HEK293T (cell line): Measurements from ENCODE around the gene CRCP.

Experiments
- CTCF ChIA-PET: fragments of 350-600 bp; formaldehyde crosslinking; extraction: SDS; loops from one replicate; lab custom pipeline; 2021; ENCODE audit warnings: antibody characterized with exemption, inconsistent platforms; lab: Yijun Ruan, JAX
- POLR2A ChIA-PET: fragments of 350-600 bp; formaldehyde crosslinking; extraction: SDS; loops from one replicate; lab custom pipeline; 2020; ENCODE audit warnings: antibody characterized with exemption, inconsistent platforms; lab: Yijun Ruan, JAX
- DNase-seq: peaks from one replicate; pipeline ENCODE4 v3.0.0; 2012; ENCODE audit warnings: mixed read lengths; ENCODE audit errors: extremely low spot score
- ARNT ChIP-seq: fragments of 450-650 bp; IDR thresholded peaks from 2 replicates; pipeline ENCODE4 v1.6.1; 2017; ENCODE audit warnings: mild to moderate bottlenecking
- BHLHE40 ChIP-seq: fragments of 450-650 bp; IDR thresholded peaks from 2 replicates; pipeline ENCODE4 v1.6.1; 2016; ENCODE audit warnings: mild to moderate bottlenecking, moderate library complexity, borderline replicate concordance
- CTBP1 ChIP-seq: fragments of 450-650 bp; IDR thresholded peaks from 2 replicates; pipeline ENCODE4 v1.6.1; 2016; ENCODE audit warnings: borderline replicate concordance
- ELF4 ChIP-seq: fragments of 450-650 bp; IDR thresholded peaks from 2 replicates; pipeline ENCODE4 v1.6.1; 2017; ENCODE audit warnings: antibody characterized with exemption
- FOXA1 ChIP-seq: fragments of 450-650 bp; IDR thresholded peaks from 2 replicates; pipeline ENCODE4 v1.6.1; 2016; ENCODE audit warnings: mild to moderate bottlenecking
- FOXK2 ChIP-seq: fragments of 450-650 bp; IDR thresholded peaks from 2 replicates; pipeline ENCODE4 v1.6.1; 2016; ENCODE audit warnings: mild to moderate bottlenecking
- FOXM1 ChIP-seq: fragments of 450-650 bp; IDR thresholded peaks from 2 replicates; pipeline ENCODE4 v1.6.1; 2017; ENCODE audit warnings: mild to moderate bottlenecking, borderline replicate concordance
- HDGF ChIP-seq: fragments of 450-650 bp; IDR thresholded peaks from 2 replicates; pipeline ENCODE4 v1.6.1; 2017; ENCODE audit warnings: antibody characterized with exemption, borderline replicate concordance
- L3MBTL2 ChIP-seq: fragments of 450-650 bp; conservative IDR thresholded peaks from 2 replicates; pipeline ENCODE4 v1.6.1; 2016; ENCODE audit warnings: mild to moderate bottlenecking
- LEF1 ChIP-seq: fragments of 450-650 bp; IDR thresholded peaks from 2 replicates; pipeline ENCODE4 v1.6.1; 2017; ENCODE audit warnings: mild to moderate bottlenecking, borderline replicate concordance
- NFRKB ChIP-seq: fragments of 450-650 bp; IDR thresholded peaks from 2 replicates; pipeline ENCODE4 v1.6.1; 2016; ENCODE audit warnings: mild to moderate bottlenecking, moderate library complexity
- PKNOX1 ChIP-seq: fragments of 450-650 bp; IDR thresholded peaks from 2 replicates; pipeline ENCODE4 v1.6.1; 2016
- SP1 ChIP-seq: fragments of 450-650 bp; IDR thresholded peaks from 2 replicates; pipeline ENCODE4 v1.6.1; 2017
- SUZ12 ChIP-seq: fragments of 450-650 bp; IDR thresholded peaks from 2 replicates; pipeline ENCODE4 v1.6.1; 2016; ENCODE audit warnings: mild to moderate bottlenecking
- TARDBP ChIP-seq: fragments of 450-650 bp; IDR thresholded peaks from 2 replicates; pipeline ENCODE4 v1.6.1; 2016
- ZNF384 ChIP-seq: fragments of 450-650 bp; IDR thresholded peaks from 2 replicates; pipeline ENCODE4 v1.6.1; 2016

CRCP gene

GRCh38 chr7:66188645-66189044 is 74.0 kb downstream of the CRCP start:
- POLR2A ChIA-PET = interaction anchor here (0.7 kb wide), 1 partner anchor 16 kb away, joined by 3 read pairs; no protein-coding TSS in a partner anchor
- no peak for DNase-seq
- CTCF ChIA-PET = no interaction called here
- no peak for TF ChIP-seq ZNF384
- no peak for TF ChIP-seq FOXA1
- TF ChIP-seq ARNT = no peak
- TF ChIP-seq FOXM1 = no peak
- TF ChIP-seq TARDBP = no peak
- TF ChIP-seq ELF4 = no peak
- no peak for TF ChIP-seq SP1
- no peak for TF ChIP-seq SUZ12
- TF ChIP-seq L3MBTL2 = no peak
- no peak for TF ChIP-seq CTBP1
- TF ChIP-seq LEF1 = no peak
- no peak for TF ChIP-seq FOXK2
- TF ChIP-seq HDGF = no peak
- TF ChIP-seq NFRKB = no peak
- TF ChIP-seq BHLHE40 = no peak

- no peak for DNase-seq
- CTCF ChIA-PET = no interaction called here
- POLR2A ChIA-PET = no interaction called here
- TF ChIP-seq FOXM1 = no peak
- TF ChIP-seq BHLHE40 = no peak
- TF ChIP-seq LEF1 = no peak
- TF ChIP-seq ZNF384 = no peak
- TF ChIP-seq CTBP1 = no peak
- no peak for TF ChIP-seq SUZ12
- no peak for TF ChIP-seq L3MBTL2
- TF ChIP-seq ARNT = no peak
- no peak for TF ChIP-seq FOXK2
- TF ChIP-seq PKNOX1 = no peak
- no peak for TF ChIP-seq ELF4
- no peak for TF ChIP-seq FOXA1
- no peak for TF ChIP-seq SP1
- no peak for TF ChIP-seq NFRKB
These were observed 75.3 kb downstream of the CRCP start for GRCh38 chr7:66189695-66190503.

GRCh38 chr7:66190504-66190857 is 75.8 kb downstream of the CRCP start:
- CTCF ChIA-PET = no interaction called here
- no peak for TF ChIP-seq PKNOX1
- TF ChIP-seq FOXK2 = no peak
- TF ChIP-seq ZNF384 = no peak
- no peak for TF ChIP-seq NFRKB
- no peak for TF ChIP-seq CTBP1
- TF ChIP-seq LEF1 = no peak
- no peak for TF ChIP-seq SP1
- TF ChIP-seq L3MBTL2 = no peak
- no peak for TF ChIP-seq BHLHE40
- TF ChIP-seq FOXM1 = no peak
- POLR2A ChIA-PET = no interaction called here
- no peak for DNase-seq

- TF ChIP-seq L3MBTL2 = no peak
- no peak for TF ChIP-seq SUZ12
- TF ChIP-seq FOXM1 = no peak
- no peak for TF ChIP-seq FOXK2
- TF ChIP-seq HDGF = no peak
- no peak for TF ChIP-seq BHLHE40
- no peak for TF ChIP-seq ARNT
- TF ChIP-seq TARDBP = no peak
- TF ChIP-seq ELF4 = no peak
- no peak for TF ChIP-seq SP1
- TF ChIP-seq PKNOX1 = no peak
- TF ChIP-seq FOXA1 = no peak
- no peak for TF ChIP-seq ZNF384
- no peak for TF ChIP-seq CTBP1
- no peak for TF ChIP-seq NFRKB
- TF ChIP-seq LEF1 = no peak
- ChIA-PET CTCF (no interaction called here), POLR2A (interaction anchor here (1.5 kb wide), 1 partner anchor 11 kb away, joined by 4 read pairs; no protein-coding TSS in a partner anchor)
- DNase-seq = no peak
These were observed 78.6 kb downstream of the CRCP start for GRCh38 chr7:66193146-66193725.

GRCh38 chr7:66198469-66198868 is 83.8 kb downstream of the CRCP start:
- ChIA-PET POLR2A (no interaction called here), CTCF (no interaction called here)
- TF ChIP-seq TARDBP = no peak
- TF ChIP-seq BHLHE40 = no peak
- no peak for TF ChIP-seq PKNOX1
- TF ChIP-seq ELF4 = no peak
- no peak for TF ChIP-seq HDGF
- TF ChIP-seq CTBP1 = no peak
- no peak for TF ChIP-seq SUZ12
- no peak for TF ChIP-seq FOXK2
- no peak for TF ChIP-seq ARNT
- TF ChIP-seq ZNF384 = no peak
- no peak for TF ChIP-seq L3MBTL2
- no peak for DNase-seq
